ENCODE results near the gene ZNF740. TPM values are rescaled to one million over a fixed set of nuclear protein-coding genes. Genes with fewer than 3 reads are reported as not detected.

Gene ZNF740
- total and polyA plus RNA-seq, 2 experiments from 2014 or later = 4.6 to 13.2 TPM

GRCh38 chr12:53171725-53172329 lies 8.7 kb upstream of the ZNF740 start:
- Histone ChIP-seq H3K4me2 (no peak overlapping the region), H4K20me1 (ENCODE audit: insufficient read depth, poor library complexity, severe bottlenecking) (no peaks in the 10 kb centered on the region), H3K27ac (no peak overlapping the region), H3K36me3 (replicated peaks; ENCODE audit: insufficient read depth, low read depth) (no peaks in the 10 kb centered on the region), H3K9me3 (ENCODE audit: low read depth) (no peaks in the 10 kb centered on the region), H3K9me2 (replicated peaks; ENCODE audit: insufficient read depth) (no peaks in the 10 kb centered on the region), H3K4me3 (no peak overlapping the region), H3K27me3 (no peaks in the 10 kb centered on the region), H3K4me1 (ENCODE audit: insufficient read depth) (peaks cover 15% of the 10 kb centered on the region), H2AFZ (no peak overlapping the region), H3K79me2 (peaks cover 8% of the 10 kb centered on the region)
- no peak for DNase-seq (ENCODE audit: low spot score)
- 74% methylated on average over 10 of the region's 10 CpGs for WGBS (ENCODE audit: low lambda C conversion rate, missing lambda C conversion rate)
- TF ChIP-seq EZH2 (IDR thresholded peaks at IDR 0.05; ENCODE audit: borderline replicate concordance) (no peak), EZH2phosphoT487 (IDR thresholded peaks at IDR 0.05; ENCODE audit: low read depth, severe bottlenecking, unreplicated experiment) (no peak), CTCF (IDR thresholded peaks at IDR 0.05; ENCODE audit: poor library complexity) (no peak)

DNA sequence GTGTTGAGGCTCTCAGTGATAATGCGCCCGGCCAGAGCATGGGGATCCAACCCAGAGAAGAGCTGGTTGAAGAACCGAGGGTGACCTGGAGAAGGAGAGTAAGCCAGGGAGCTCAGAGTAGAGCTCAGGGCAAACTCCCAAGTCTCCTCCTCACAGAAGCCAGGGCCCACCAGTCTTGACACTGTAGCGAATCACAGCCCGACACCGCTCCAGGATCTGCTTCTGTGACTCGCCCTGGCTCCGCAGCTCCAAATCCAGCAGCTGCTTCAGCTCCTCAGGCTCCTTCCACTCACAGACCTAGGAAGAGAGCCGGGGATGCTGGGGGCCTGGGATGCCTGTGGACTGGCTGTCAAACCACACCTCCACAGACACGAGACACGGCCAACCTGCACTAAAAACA lies 8.2 kb upstream of the ZNF740 start:
- Histone ChIP-seq H3K27me3 (no peaks in the 10 kb centered on the region), H4K20me1 (ENCODE audit: insufficient read depth, poor library complexity, severe bottlenecking) (no peaks in the 10 kb centered on the region), H3K27ac (no peak overlapping the region), H2AFZ (no peak overlapping the region), H3K9me3 (ENCODE audit: low read depth) (no peaks in the 10 kb centered on the region), H3K4me2 (no peak overlapping the region), H3K36me3 (replicated peaks; ENCODE audit: insufficient read depth, low read depth) (no peaks in the 10 kb centered on the region), H3K4me1 (ENCODE audit: insufficient read depth) (peaks cover 15% of the 10 kb centered on the region), H3K9me2 (replicated peaks; ENCODE audit: insufficient read depth) (no peaks in the 10 kb centered on the region), H3K4me3 (no peak overlapping the region), H3K79me2 (peaks cover 12% of the 10 kb centered on the region)
- no peak for DNase-seq (ENCODE audit: low spot score)
- no peak for TF ChIP-seq EZH2 (IDR thresholded peaks at IDR 0.05; ENCODE audit: borderline replicate concordance)
- no peak for TF ChIP-seq EZH2phosphoT487 (IDR thresholded peaks at IDR 0.05; ENCODE audit: low read depth, severe bottlenecking, unreplicated experiment)
- TF ChIP-seq CTCF (IDR thresholded peaks at IDR 0.05; ENCODE audit: poor library complexity) = no peak
- WGBS (ENCODE audit: low lambda C conversion rate, missing lambda C conversion rate) = 83% methylated on average over 11 of the region's 11 CpGs

- Histone ChIP-seq H3K9me3 (ENCODE audit: low read depth) (no peaks in the 10 kb centered on the region), H2AFZ (no peak overlapping the region), H3K9me2 (replicated peaks; ENCODE audit: insufficient read depth) (no peaks in the 10 kb centered on the region), H3K27me3 (no peaks in the 10 kb centered on the region), H4K20me1 (ENCODE audit: insufficient read depth, poor library complexity, severe bottlenecking) (no peaks in the 10 kb centered on the region), H3K79me2 (peaks cover 20% of the 10 kb centered on the region), H3K4me3 (no peak overlapping the region), H3K36me3 (replicated peaks; ENCODE audit: insufficient read depth, low read depth) (no peaks in the 10 kb centered on the region), H3K4me1 (ENCODE audit: insufficient read depth) (peaks cover 15% of the 10 kb centered on the region), H3K27ac (no peak overlapping the region), H3K4me2 (no peak overlapping the region)
- no peak for TF ChIP-seq EZH2 (IDR thresholded peaks at IDR 0.05; ENCODE audit: borderline replicate concordance)
- no peak for TF ChIP-seq CTCF (IDR thresholded peaks at IDR 0.05; ENCODE audit: poor library complexity)
- no peak for TF ChIP-seq EZH2phosphoT487 (IDR thresholded peaks at IDR 0.05; ENCODE audit: low read depth, severe bottlenecking, unreplicated experiment)
- 79% methylated on average over 10 of the region's 10 CpGs for WGBS (ENCODE audit: low lambda C conversion rate, missing lambda C conversion rate)
- DNase-seq (ENCODE audit: low spot score) = no peak
These were observed 7.3 kb upstream of the ZNF740 start for GRCh38 chr12:53173085-53173715.

All from hepatocyte (in vitro differentiated cells).